GM19395 (cell line): Measurements from ENCODE around the gene AOX1.
"Not testable (repeated sequence)": the region's sequence is repeated elsewhere in the genome, so short reads cannot be mapped to it uniquely, and the experiment has no call there.

Experiments used
- ATAC-seq: cut with Tn5 transposase; IDR thresholded peaks from one replicate; pipeline ENCODE4 v1.9.1; 2021; ENCODE audit warnings: mild to moderate bottlenecking, moderate library complexity; ENCODE audit not compliant: unreplicated experiment

AOX1 gene

GRCh38 chr2:200625282-200625681 is 39.5 kb downstream of the AOX1 start:
- no peak for ATAC-seq

GRCh38 chr2:200625958-200626363 is 40.1 kb downstream of the AOX1 start:
- ATAC-seq: no peak

GRCh38 chr2:200627110-200627770 is 41.4 kb downstream of the AOX1 start:
- no peak for ATAC-seq

GRCh38 chr2:200628461-200628860 is 42.6 kb downstream of the AOX1 start:
- not testable (repeated sequence) for ATAC-seq

- no peak for ATAC-seq
Observed at GRCh38 chr2:200631287-200631686, 45.5 kb downstream of the AOX1 start.

GRCh38 chr2:200634231-200634964 is 48.6 kb downstream of the AOX1 start:
- ATAC-seq: no peak

- no peak for ATAC-seq
Observed at GRCh38 chr2:200635251-200635650, 49.4 kb downstream of the AOX1 start.

GRCh38 chr2:200637901-200638300 is 52.1 kb downstream of the AOX1 start:
- no peak for ATAC-seq

GRCh38 chr2:200640176-200640575 is 54.4 kb downstream of the AOX1 start:
- no peak for ATAC-seq

- no peak for ATAC-seq
Observed at GRCh38 chr2:200640901-200641300, 55.1 kb downstream of the AOX1 start.

- not testable (repeated sequence) for ATAC-seq
Observed at GRCh38 chr2:200648518-200649281, 62.9 kb downstream of the AOX1 start.

- no peak for ATAC-seq
Observed at GRCh38 chr2:200649724-200650123, 63.9 kb downstream of the AOX1 start.

GRCh38 chr2:200650195-200650594 is 64.4 kb downstream of the AOX1 start:
- ATAC-seq: no peak

GRCh38 chr2:200652158-200652557 is 66.3 kb downstream of the AOX1 start:
- no peak for ATAC-seq

- ATAC-seq: no peak
Observed at GRCh38 chr2:200653021-200653420, 67.2 kb downstream of the AOX1 start.

- ATAC-seq: no peak
Observed at GRCh38 chr2:200654823-200655222, 69.0 kb downstream of the AOX1 start.

GRCh38 chr2:200655918-200656580 is 70.2 kb downstream of the AOX1 start:
- ATAC-seq: no peak

GRCh38 chr2:200658278-200658864 is 72.6 kb downstream of the AOX1 start:
- ATAC-seq: no peak

- ATAC-seq: no peak
Observed at GRCh38 chr2:200659410-200659809, 73.6 kb downstream of the AOX1 start.

- ATAC-seq: no peak
Observed at GRCh38 chr2:200661477-200661876, 75.7 kb downstream of the AOX1 start.

GRCh38 chr2:200662727-200663126 is 76.9 kb downstream of the AOX1 start:
- no peak for ATAC-seq
